OCI-LY1 (cell line): ENCODE data around the gene SORBS1.

ENCODE experiments used
- CTCF ChIP-seq: fragments of 200-600 bp; sonication (generic), shearing (Covaris generic); IDR thresholded peaks from 2 replicates; pipeline ENCODE4 v1.5.1; 2017; ENCODE audit warnings: mild to moderate bottlenecking, antibody characterized with exemption, low read length, moderate library complexity, mixed read lengths
- EZH2 ChIP-seq: fragments of 200-600 bp; sonication (generic), shearing (Covaris generic); IDR thresholded peaks from 2 replicates; pipeline ENCODE4 v1.8.0; 2017; ENCODE audit warnings: borderline replicate concordance, mixed run types, mild to moderate bottlenecking, antibody characterized with exemption, low read length, moderate library complexity, mixed read lengths

GRCh38 chr10:95450188-95450587 is 111.0 kb downstream of the SORBS1 start:
- TF ChIP-seq CTCF (no peak), EZH2 (no peak)
